ENCODE measurements around the gene ADORA2A.

ADORA2A gene

GRCh38 chr22:24398409-24398808 is 29.0 kb upstream of the ADORA2A start:
- Histone ChIP-seq H3F3A (ENCODE audit: insufficient read depth) (peaks cover 46% of the 10 kb centered on the region), H3K4me2 (ENCODE audit: low read depth, low read length, poor library complexity, severe bottlenecking) (no peak overlapping the region), H3K27me3 (ENCODE audit: low read length) (no peaks in the 10 kb centered on the region), H3K9me3 (ENCODE audit: insufficient read depth, low read length) (no peaks in the 10 kb centered on the region), H4K20me1 (ENCODE audit: low read depth, low read length) (no peaks in the 10 kb centered on the region), H3K9me2 (replicated peaks; ENCODE audit: insufficient read depth, low read length) (no peaks in the 10 kb centered on the region), H3K27ac (ENCODE audit: low read depth, low read length) (peak overlapping the region; percentile 93), H3K79me2 (ENCODE audit: insufficient read depth, low read length) (no peaks in the 10 kb centered on the region), H3K4me3 (ENCODE audit: insufficient read depth, low read length, poor library complexity, severe bottlenecking) (no peak overlapping the region), H2AFZ (ENCODE audit: low read depth, low read length, severe bottlenecking) (no peak overlapping the region), H3K36me3 (ENCODE audit: low read length) (0 out of 2 replicates have a peak, but pooled peaks cover 2% of the 10 kb centered on the region), H3K9ac (ENCODE audit: low read length) (peak overlapping the region; percentile 8; the same call in 1 of the 2 replicates)
- TF ChIP-seq CTCF (IDR thresholded peaks at IDR 0.05; ENCODE audit: insufficient read depth, low read length, poor library complexity, severe bottlenecking), result no peak
- no peak for TF ChIP-seq EZH2phosphoT487 (conservative IDR thresholded peaks at IDR 0.05; ENCODE audit: low read length)

GRCh38 chr22:24400034-24400725 is 27.2 kb upstream of the ADORA2A start:
- 0 out of 2 replicates have a peak, but pooled peaks cover 2% of the 10 kb centered on the region for H3K36me3 ChIP-seq (ENCODE audit: low read length)

GRCh38 chr22:24400726-24401596 is 26.4 kb upstream of the ADORA2A start:
- Histone ChIP-seq H2AFZ (ENCODE audit: low read depth, low read length, severe bottlenecking) (no peak overlapping the region), H3K36me3 (ENCODE audit: low read length) (0 out of 2 replicates have a peak, but pooled peaks cover 2% of the 10 kb centered on the region), H3K4me2 (ENCODE audit: low read depth, low read length, poor library complexity, severe bottlenecking) (peak overlapping the region; percentile 60), H3K27ac (ENCODE audit: low read depth, low read length) (peak overlapping the region; percentile 93), H3K79me2 (ENCODE audit: insufficient read depth, low read length) (no peaks in the 10 kb centered on the region), H3K27me3 (ENCODE audit: low read length) (no peaks in the 10 kb centered on the region), H3F3A (ENCODE audit: insufficient read depth) (peaks cover 46% of the 10 kb centered on the region), H3K9me2 (replicated peaks; ENCODE audit: insufficient read depth, low read length) (no peaks in the 10 kb centered on the region), H3K9ac (ENCODE audit: low read length) (peak overlapping the region; percentile 27), H3K4me3 (ENCODE audit: insufficient read depth, low read length, poor library complexity, severe bottlenecking) (peak overlapping the region; percentile 48), H3K9me3 (ENCODE audit: insufficient read depth, low read length) (no peaks in the 10 kb centered on the region), H4K20me1 (ENCODE audit: low read depth, low read length) (no peaks in the 10 kb centered on the region)
- TF ChIP-seq EZH2phosphoT487 (conservative IDR thresholded peaks at IDR 0.05; ENCODE audit: low read length) (no peak), CTCF (IDR thresholded peaks at IDR 0.05; ENCODE audit: insufficient read depth, low read length, poor library complexity, severe bottlenecking) (no peak)

More at GRCh38 chr22:24400034-24400725, 27.2 kb upstream of the ADORA2A start:
- H4K20me1 ChIP-seq (ENCODE audit: low read depth, low read length), result no peaks in the 10 kb centered on the region
- no peak for TF ChIP-seq CTCF (IDR thresholded peaks at IDR 0.05; ENCODE audit: insufficient read depth, low read length, poor library complexity, severe bottlenecking)
- no peak for TF ChIP-seq EZH2phosphoT487 (conservative IDR thresholded peaks at IDR 0.05; ENCODE audit: low read length)
- H3K27ac ChIP-seq (ENCODE audit: low read depth, low read length), result peak overlapping the region; percentile 93
- no peaks in the 10 kb centered on the region for H3K9me2 ChIP-seq (replicated peaks; ENCODE audit: insufficient read depth, low read length)
- H2AFZ ChIP-seq (ENCODE audit: low read depth, low read length, severe bottlenecking), result no peak overlapping the region
- H3K4me3 ChIP-seq (ENCODE audit: insufficient read depth, low read length, poor library complexity, severe bottlenecking), result peak overlapping the region; percentile 48
- H3K4me2 ChIP-seq (ENCODE audit: low read depth, low read length, poor library complexity, severe bottlenecking), result peak overlapping the region; percentile 60
- H3K9me3 ChIP-seq (ENCODE audit: insufficient read depth, low read length), result no peaks in the 10 kb centered on the region
- H3K27me3 ChIP-seq (ENCODE audit: low read length), result no peaks in the 10 kb centered on the region
- H3K79me2 ChIP-seq (ENCODE audit: insufficient read depth, low read length), result no peaks in the 10 kb centered on the region
- H3K9ac ChIP-seq (ENCODE audit: low read length), result peak overlapping the region; percentile 27
- peaks cover 46% of the 10 kb centered on the region for H3F3A ChIP-seq (ENCODE audit: insufficient read depth)
